DMS 273 (cell line): ENCODE results near the gene SLC26A8.
"Not testable (repeated sequence)": the region's sequence is repeated elsewhere in the genome, so short reads cannot be mapped to it uniquely, and the experiment has no call there.

Source experiments
- DNase-seq: peaks from one replicate; lab custom pipeline; 2025; ENCODE audit not compliant: unreplicated experiment; lab: John Stamatoyannopoulos, UW

Gene SLC26A8

DNA sequence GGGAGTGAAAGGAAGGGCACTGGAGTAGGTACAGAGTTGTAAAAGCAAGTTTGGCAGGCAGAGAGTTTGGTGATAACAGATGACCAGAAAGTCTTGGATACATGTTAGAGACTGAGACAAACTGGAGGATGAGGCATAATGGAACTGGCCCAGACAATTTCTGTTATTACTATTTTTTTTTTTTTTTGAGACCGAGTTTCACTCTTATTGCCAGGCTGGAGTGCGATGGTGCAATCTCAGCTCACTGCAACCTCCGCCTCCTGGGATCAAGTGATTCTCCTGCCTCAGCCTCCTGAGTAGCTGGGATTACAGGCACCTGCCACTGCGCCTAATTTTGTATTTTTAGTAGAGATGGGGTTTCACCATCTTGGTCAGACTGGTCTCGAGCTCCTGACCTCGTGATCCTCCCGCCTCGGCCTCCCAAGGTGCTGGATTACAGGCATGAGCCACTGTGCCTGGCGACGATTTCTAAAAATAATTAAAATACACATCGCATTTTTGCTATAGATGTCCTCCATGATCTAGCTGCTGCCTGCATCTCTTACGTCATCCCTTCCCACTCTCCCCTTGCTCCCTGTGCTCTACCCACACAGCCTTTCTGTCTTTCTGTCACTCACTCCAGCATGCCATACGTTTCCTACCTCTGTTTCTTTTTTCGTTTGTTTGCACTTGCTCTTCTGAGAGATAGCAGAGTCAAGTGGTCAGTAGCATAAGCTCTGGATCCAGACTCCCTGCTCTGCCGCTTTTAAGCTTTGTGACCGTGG, 26.7 kb upstream of the SLC26A8 start:
- no peak for DNase-seq

DNA sequence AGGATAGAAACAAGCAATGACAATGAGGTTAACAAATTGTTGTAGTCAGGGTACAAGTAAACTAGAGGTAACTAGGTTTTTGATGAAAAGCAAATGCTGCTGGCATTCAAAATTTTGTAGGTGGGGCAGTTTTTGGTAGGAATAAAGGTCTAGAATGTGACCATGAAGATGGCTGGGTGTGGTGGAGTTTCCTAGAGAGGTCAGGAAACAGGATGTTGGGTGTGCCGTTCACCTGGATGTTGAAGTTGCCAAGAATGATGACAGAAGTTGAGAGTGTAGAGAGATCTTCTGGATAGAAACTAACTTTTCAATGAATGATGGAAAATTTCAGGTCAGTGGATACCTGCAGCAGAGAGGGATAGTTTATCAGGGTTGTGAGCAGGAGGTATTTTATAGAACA, 25.9 kb upstream of the SLC26A8 start:
- no peak for DNase-seq

DNA sequence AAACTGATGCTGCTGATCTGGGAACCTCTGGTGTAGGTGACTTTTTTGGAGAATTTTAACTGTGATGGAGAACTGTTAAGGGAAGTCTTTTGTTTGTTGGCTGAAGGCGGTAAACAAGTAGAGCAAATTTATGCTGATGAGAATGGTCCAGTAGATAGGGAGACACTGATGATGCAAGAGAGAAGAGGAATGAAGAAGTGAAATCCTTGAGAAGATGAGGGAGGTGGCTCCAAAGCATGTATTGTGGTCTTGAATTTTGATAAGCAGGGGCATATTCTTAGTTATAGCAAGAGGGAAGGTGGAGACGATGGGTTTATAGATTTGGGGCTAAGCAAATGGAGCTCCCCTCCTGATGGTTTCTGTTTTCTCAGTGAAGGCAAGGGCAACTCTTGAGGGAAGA, 25.1 kb upstream of the SLC26A8 start:
- no peak for DNase-seq

DNA sequence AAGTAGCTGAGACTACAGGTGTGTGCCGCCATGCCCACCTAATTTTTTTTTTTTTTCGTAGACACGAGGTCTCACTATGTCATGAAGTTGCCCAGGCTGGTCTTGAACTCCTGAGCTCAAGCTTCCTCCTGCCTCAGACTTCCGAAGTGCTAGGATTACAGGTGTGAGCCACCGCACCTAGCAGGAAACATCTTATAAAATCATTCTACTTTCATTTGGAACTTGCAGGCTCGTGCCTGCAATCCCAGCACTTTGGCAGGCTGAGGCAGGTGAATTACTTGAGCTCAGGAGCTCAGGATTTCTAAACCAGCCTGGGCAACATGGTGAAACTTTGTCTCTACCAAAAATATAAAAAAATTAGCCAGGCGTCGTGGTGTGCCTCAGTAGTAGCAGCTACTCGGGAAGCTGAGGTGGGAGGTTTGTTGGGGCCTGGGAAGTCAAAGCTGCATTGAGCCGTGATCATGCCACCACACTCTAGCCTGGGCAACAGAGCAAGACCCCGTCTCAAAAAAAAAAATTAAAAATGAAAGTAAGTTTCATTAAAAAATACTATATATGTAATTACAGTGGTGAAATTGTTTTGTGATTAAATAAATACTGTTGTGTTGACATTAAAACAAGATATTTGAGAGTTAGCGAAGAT, 18.3 kb upstream of the SLC26A8 start:
- no peak for DNase-seq

DNA sequence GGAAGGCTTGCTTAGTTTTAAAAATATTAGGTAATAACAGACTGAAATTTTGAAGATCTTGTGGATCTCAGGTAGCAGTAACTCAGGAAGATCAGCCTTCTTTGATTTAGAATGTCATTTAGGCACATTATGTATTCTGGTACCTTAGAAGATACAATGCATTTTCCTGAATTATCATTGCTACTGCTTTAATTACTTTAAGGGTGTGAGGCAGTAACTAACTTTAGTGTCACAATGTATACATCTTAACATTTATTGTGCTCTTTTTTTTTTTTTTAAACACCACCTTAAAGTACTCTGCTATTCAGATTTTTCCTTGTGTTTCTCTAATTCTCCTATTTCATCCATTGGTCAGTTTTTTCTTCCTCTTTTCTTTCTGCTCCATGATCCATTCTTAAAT, 16.5 kb upstream of the SLC26A8 start:
- no peak for DNase-seq

DNA sequence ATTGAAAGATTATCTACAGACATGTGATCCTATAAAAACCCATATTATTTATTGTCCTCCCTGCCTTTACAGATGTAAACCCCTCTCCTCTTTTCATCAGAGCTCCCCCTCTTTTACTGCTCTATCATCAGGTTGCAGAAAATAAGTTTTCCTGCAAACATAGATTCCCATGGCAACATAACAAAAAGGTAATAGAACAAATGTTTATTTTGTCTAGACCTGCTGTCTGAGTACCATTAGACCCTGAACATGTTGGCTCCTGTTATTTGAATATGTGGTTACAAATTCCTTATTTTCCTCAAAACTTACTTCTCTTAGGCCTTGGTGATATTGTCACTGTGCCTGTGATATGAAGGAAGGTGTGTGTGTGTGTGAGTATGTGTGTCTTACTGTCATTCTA, 14.7 kb upstream of the SLC26A8 start:
- no peak for DNase-seq

DNA sequence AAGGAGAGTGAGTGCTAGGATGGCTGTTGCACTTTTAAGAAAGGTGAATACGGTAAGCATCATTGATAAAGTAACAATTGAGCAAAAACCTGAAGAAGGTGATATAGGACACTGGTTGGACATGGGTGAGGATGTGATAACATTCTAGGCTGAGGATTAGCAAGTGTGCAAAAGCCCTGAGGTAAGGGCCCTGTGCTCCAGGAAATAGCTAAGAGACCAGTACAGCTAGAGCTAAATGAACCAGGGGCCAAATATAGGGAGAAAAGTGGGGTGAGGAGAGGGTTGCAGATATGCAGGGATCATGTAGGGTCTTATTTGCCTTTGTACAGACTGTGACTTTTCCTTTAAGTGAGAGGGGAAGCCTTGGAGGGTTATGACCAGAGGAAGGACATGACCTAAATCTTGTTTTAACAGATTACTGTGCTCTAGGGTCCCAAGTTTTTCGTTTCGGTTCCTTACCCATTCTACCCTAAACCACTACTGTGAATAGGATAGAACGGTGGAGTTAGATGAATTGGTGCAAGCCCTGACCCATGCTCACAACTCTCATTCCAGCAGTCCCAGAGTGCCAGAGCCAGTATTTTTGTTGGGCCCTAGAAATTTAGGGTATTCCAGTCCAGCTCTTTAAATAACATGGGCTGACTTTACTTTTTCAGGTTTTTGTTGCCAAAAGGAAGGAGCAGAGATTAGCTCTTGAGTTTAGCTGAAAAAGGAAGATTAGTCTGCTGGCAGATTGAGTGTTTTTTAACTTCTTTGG, 13.9 kb upstream of the SLC26A8 start:
- no peak for DNase-seq

DNA sequence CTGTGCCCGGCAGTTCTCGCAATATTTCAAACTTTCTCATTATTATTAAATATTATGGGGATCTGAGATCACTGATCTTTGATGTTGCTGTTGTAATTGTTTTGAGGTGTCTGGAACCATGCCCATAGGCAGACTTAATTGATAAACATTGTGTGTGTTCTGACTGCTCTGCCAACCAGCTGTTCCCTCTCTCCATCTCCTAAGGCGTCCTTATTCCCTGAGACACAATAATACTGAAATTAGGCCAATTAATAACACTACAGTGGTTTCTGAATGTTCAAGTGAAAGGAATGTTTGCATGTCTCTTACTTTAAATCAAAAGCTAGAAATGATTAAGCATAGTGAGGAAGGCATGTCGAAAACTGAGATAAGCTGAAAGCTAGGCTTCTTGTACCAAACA, 10.8 kb upstream of the SLC26A8 start:
- peak; percentile 46 for DNase-seq

DNA sequence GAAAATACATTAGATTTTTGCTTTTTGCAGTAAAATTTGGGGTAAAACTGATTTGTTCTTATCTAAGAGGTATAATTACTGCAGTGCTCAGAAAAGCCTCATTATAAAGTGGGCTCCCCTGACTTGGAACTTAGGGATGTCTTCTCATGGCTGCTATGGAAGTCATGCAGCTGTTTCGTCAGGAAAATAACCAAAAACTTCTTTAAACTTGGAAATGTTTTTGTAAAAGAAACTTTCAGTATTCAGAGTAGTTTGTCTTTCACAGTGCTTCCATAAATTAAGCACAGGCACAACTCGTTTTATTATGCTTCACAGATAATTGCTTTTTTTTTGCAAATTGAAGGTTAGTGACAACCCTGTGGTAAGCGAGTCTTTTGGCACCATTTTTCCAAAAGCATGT, 10.0 kb upstream of the SLC26A8 start:
- no peak for DNase-seq

DNA sequence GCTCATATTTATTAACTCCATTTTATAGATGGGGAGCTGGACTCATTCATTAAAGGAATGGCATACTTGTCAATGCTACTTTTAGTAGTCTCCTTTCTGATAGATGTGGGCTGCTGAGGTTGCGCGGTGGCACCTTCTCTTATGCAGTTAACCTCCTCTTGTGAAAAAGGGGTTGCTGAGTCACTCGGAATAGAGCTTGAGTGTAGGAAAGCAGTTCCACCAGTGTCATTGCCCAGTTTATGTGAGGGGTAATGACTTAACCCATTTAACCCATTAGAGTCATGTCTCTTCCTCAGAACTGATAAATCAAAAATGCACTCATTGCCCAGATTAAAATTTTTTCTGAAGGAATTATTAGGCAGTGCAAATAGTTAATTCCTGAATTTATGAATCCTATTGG, 9.5 kb upstream of the SLC26A8 start:
- no peak for DNase-seq

DNA sequence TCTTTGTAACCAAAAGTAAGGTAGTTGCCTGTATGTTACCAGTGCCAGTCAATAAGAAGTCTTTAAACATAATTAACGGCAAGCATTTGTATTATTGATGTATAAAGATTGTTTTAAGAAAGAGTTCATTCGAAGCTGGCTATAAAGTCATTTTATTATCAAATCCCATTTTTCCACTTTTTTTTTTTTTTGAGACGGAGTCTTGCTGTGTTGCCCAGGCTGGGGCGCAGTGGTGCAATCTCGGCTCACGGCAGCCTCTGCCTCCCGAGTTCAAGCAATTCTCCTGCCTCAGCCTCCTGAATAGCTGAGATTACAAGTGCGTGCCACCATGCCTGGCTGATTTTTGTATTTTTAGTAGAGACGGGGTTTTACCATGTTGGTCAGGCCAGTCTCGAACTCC, 8.7 kb upstream of the SLC26A8 start:
- not testable (repeated sequence) for DNase-seq

DNA sequence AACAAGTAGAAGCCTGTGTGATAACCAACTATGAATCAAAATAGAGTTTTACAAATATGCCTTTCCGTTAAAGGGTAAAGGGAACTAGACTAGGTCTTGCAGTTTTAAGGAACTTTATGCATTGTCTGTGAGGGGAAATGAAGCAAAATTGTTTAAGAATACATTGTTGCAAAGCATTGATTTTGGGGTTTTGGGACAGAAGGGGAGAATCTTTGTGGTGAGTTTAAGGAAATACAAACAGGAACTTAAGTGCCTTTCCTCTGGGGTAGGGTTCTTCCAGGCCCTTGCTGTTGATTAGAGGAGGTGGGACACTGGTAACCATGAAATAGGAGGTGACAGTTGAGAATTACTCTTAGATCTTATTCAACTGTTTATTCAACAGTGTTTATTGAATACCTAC, 7.8 kb upstream of the SLC26A8 start:
- DNase-seq = no peak

DNA sequence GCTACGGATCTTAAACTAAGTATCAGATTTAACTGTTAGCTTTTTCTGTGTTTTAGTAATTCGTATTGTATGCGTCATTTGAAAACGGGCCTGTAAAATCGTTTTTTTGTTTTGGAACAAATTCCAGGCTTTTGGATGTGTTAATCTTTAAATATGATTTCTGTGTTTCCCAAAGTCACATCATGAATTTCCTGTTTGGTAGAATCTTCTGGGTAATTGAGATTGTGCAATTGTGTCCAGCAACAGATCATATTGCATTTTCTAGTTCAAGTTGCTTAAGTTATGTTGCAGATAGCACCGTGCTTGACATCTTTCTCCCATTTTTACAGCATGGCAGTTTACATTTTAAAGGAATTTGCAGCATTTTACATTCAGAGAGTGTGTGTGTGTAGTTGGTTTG, 5.0 kb upstream of the SLC26A8 start:
- peak; percentile 21 for DNase-seq

DNA sequence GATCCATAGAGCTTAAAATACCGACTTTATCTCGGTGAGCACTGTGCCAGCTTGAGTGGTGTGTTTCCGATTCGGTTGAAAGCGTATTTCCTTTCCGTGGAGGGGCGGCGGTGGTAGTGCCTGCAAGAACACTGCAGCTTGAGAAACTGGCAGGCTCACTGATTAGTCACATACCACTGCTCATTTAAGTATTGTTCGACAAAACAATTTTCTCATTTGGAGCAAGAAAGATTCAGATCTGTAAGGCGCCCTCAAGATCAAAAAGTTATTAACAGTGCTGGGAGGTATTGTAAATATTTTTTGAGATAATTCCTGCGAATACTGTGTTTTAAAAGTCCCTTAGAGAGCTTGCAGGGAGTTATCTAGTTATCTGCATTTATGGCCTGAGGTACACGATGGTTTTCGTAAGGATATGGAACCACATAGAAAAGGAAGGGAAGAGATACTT, 4.5 kb upstream of the SLC26A8 start:
- peak; percentile 82 for DNase-seq

DNA sequence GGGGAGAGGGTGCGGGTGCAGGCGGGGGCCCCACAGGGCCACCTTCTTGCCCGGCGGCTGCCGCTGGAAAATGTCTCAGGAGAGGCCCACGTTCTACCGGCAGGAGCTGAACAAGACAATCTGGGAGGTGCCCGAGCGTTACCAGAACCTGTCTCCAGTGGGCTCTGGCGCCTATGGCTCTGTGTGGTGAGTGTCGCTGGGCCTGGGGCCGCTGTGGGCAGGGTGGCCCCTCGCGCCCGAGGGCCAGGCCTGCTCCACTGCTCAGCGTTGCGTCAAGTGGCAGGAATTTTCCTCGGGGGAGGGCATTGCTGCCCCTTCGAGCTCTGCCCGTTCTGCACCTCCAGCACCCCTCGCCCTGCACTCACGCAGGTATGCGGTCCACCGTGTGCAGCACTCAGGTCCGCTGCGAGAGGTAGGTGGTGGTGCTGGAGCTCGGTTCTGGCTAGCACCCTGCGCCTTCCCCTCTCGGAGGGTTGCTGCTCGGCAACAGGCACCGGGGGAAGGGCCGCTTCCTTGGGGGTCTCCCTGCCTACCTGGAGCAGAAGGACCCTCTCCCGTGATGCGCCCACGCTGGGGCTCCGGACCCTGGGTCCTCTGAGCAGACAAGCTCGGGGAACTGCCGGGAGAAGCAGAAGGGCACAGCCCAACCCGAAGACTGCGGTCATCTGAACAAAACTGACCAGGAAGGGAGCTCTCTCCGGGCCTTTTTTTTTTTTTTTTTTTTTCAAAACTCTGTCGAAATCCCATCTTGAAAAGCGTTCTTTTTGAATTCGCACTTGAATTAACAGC, 3.8 kb upstream of the SLC26A8 start:
- DNase-seq = peak; percentile 74

DNA sequence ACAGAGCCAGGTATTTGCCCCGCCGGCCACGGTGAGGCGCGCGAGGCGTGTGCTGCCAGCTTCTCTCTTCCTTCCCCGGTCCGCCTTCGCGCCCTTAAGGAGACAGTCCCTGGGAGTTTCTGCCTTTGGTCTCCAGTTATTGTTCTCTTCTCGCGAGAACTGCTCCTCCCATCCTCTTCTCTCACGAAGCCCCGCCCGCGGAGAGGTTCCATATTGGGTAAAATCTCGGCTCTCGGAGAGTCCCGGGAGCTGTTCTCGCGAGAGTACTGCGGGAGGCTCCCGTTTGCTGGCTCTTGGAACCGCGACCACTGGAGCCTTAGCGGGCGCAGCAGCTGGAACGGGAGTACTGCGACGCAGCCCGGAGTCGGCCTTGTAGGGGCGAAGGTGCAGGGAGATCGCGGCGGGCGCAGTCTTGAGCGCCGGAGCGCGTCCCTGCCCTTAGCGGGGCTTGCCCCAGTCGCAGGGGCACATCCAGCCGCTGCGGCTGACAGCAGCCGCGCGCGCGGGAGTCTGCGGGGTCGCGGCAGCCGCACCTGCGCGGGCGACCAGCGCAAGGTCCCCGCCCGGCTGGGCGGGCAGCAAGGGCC, 3.2 kb upstream of the SLC26A8 start, which contains the start of gene MAPK14:
Gene MAPK14 (plus strand): TSS at position 308 of the 587 bp plus-strand sequence. CDS start 350 bp downstream, outside the sequence.
- peak; percentile 100 for DNase-seq

DNA sequence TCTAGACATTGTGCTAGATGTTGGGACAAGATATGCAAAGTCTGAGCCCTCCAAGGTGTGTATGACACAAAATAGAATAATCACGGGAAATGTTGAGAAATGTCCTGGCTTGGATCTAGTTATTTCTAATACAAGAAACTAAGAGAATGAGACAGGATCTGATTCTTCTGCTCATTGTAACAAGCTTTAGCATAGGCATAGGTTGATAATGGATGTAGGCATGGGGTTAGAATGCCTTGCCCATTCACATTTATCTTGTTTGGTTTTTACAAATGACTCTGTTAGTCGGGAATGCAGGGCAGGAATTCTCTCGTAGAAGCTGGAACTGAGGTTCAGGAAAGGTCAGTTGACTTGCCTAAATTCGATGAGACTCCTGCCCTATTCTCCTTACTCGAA, 1.5 kb upstream of the SLC26A8 start:
- DNase-seq = no peak

DNA sequence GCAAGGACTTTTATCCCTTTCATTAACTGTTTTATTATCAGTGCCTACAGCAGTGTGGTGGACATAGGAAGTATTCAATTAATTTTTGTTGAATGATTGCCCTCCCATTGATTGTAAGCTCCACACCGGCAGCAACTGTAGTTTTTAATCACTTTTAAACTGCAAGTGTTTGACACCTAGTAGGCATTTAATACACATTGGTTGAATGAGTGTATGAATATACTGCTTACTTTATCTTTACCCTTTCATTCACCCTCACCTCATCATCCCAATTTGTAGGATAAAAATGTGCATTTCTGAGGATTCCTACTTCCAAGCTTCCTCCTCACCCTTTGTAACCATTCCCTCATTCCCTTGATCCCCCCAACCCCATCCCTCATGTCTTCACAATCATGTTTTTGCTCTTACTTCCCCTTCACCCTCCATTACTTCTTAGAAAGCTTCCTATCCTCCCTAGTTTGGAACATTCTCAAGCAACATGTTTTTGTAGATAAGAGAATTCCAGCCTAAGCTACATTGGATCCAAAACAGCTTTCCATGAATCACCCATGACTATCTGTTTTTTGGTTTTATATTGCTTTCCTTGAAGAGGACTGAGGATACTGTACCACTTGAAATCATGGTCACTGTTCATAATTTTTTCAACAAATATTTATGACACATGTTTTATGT, 955 bp upstream of the SLC26A8 start:
- no peak for DNase-seq

DNA sequence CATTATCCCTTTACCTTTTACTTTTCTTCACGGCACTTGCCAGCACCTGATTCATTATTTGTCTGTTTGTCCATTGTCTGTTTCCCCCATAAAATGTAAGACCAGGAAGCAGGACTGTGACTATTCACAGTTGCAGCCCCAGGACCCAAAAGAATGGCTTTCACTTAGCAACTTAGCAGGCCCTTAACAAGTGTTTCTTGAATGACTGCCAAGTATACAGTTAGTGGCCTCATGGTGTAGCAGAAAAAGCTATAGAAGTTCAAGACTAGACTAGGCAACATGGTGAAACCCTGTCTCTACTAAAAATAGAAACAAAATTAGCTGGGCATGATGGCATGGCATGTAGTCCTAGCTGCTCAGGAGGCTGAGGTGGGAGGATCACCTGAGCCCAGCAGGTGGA, 4.3 kb downstream of the SLC26A8 start:
- DNase-seq = no peak

DNA sequence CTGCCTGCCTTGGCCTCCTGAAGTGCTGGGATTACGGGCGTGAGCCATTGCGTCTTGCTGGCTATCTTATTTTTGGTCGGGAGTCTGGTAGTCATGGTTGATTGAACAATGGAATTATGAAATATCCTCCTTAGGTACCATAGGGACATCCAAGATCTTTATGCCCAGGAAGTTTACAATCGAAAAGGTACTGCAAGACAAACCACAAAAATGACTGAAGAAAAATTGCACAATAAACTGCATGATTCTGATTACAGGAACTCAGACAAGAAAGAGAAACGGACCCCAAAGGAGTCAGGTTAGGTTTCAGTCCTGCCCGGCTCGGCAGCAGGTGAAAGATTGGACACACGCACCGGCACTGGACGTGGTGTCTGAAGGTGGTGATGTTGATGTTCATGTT, 5.3 kb downstream of the SLC26A8 start:
- DNase-seq = no peak
